GM19467 (cell line): ENCODE results near the gene DPEP1.

Experiments used
- ATAC-seq: cut with Tn5 transposase; IDR thresholded peaks from one replicate; pipeline ENCODE4 v1.9.1; 2021; ENCODE audit warnings: mild to moderate bottlenecking, moderate library complexity; ENCODE audit not compliant: unreplicated experiment

Gene DPEP1

DNA sequence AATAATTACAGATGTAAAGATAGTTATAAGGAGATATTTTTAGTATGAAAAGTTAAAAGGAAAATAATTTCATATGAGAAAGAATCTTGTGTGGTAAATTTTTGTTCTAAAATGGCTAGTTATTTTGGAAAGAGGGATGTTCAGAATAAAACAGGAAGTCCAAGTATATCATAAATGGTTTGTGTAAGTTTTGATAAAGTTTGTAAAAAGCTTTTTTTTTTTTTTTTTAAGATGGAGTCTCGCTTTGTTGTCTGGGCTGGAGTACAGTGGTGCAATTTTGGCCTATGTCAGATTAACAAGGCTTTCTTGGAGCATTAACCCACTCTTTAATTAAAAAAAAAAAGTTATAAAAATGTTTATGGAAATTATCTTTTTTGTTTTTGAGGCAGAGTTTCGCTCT, 64.8 kb downstream of the DPEP1 start:
- ATAC-seq, result no peak

DNA sequence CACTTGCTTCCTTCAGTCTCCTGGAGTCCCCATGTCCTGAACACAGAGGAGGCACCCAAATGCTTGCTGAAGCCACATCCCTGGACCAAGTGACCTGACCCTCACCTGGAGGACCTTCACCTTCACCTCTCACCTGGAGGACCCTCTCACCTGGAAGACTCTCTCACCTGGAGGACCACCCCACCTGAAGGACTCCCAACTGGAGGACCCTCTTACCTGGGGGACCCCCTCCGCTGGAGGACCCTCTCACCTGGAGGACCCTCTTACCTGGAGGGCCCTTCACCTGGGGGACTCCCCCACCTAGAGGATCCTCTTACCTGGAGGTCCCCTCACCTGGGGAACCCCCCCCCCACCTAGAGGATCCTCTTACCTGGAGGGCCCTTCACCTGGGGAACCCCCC, 72.5 kb downstream of the DPEP1 start:
- no peak for ATAC-seq

DNA sequence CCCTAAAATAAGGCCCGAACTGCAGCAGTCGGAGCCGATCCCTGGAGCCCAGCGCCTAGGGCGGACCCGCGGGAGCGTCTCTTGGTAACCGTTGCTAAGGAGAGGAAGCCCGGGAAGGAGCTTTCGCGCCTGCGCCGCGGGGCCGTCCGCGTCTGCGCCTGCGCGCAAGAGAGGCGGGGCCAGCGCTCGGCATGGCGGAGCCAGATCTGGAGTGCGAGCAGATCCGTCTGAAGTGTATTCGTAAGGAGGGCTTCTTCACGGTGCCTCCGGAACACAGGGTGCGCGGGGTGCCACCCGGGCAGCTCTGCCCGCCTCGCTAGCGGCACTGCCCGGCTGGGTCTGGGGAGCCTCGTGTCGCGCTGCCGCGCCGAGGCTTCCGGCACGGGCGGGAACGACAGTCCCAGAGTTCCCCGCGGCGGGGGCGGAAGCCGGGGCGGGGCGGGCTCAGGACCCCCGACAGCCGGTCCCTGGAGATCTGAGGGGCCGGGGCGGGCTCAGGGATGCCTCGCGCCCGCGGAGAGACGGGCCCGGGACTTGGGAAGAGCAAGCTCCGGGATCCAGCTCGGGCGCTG, 73.2 kb downstream of the DPEP1 start, which contains the start of gene CDK10:
Gene CDK10, plus strand, starts transcription at position 170 of the 572 bp plus-strand sequence. Its CDS starts 22 bp downstream, at position 192.
- peak; percentile 69 for ATAC-seq

DNA sequence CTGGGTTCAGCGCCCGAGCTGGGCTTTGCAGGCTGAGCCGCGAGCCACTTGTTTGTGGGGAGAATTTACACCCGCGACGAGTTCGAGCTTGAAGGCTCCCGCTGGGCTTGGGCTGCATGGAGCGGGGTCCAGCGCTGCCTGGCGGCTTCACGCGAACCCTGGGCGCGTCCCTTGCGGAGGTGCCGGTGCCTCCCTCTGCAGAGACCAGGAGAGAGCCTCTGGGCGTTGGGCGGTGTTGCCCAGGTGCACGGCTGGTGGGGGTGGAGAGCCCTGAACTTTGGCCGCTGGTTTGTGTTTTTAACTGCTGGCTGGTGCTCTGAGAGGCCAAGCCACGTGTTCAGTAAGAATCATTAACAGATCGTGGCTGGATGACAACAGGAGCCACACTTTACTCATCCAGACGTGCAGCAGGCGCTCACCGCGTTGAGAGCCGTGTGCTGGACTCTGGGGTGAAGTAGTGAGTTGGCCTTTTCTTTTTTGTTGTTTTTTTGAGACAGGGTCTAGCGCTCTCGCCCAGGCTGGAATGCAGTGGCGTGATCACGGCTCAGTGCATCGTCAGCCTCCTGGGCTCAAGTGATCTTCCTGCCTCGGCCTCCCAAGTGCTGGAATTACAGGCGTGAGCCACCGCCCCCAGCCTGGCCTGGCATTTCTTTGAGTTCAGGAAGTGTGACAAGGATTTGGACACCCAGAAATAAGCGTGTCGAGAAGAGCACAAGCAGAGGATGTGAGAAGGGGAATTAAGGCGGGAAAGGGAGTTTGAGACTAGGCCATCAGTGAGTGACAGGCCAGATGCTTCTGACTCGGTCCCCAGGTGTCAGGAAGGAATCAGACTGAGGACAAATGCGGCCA, 73.9 kb downstream of the DPEP1 start:
- peak; percentile 45 for ATAC-seq
